Posterior cingulate gyrus (tissue), 11 donors: ENCODE measurements around the gene VSTM2B.

Experiments used
- DNase-seq, 10 donors: peaks; one replicate each; pipeline versions ENCODE4 v3.0.0 to v3.0.0-alpha.2; 2020 to 2021; ENCODE audit warnings: mixed read lengths in 3 of 10
- intact Hi-C: fragments of 100-400 bp; cut with DNase I; formaldehyde crosslinking; loops from one replicate; pipeline ENCODE4 v1.15.1; 2023

VSTM2B gene

GRCh38 chr19:29495091-29495490, 30.7 kb upstream of the VSTM2B start:
- peak in 2 of 10 donors; percentile 3 to 47 for DNase-seq
- intact Hi-C loops, result no loop called here

- intact Hi-C loops, result no loop called here
- peak in 3 of 10 donors; percentile 5 to 67 (median 10) for DNase-seq
Measured at GRCh38 chr19:29495901-29496441, 29.8 kb upstream of the VSTM2B start.

GRCh38 chr19:29497241-29497640, 28.6 kb upstream of the VSTM2B start:
- DNase-seq, result no peak

GRCh38 chr19:29497686-29498436, 27.9 kb upstream of the VSTM2B start:
- DNase-seq, result peak in 4 of 10 donors; percentile 2 to 79 (median 6)
- intact Hi-C loops, result no loop called here

More at GRCh38 chr19:29497241-29497640, 28.6 kb upstream of the VSTM2B start:
- intact Hi-C loops, result no loop called here

- peak in 4 of 10 donors; percentile 2 to 74 (median 37) for DNase-seq
Measured at GRCh38 chr19:29499261-29499920, 26.4 kb upstream of the VSTM2B start.

GRCh38 chr19:29499921-29500590, 25.7 kb upstream of the VSTM2B start:
- peak in 4 of 10 donors; percentile 28 to 88 (median 52) for DNase-seq
- intact Hi-C loops, result no loop called here

More at GRCh38 chr19:29499261-29499920, 26.4 kb upstream of the VSTM2B start:
- intact Hi-C loops, result no loop called here

GRCh38 chr19:29501816-29502580, 23.8 kb upstream of the VSTM2B start:
- peak in 3 of 10 donors; percentile 23 to 81 (median 64) for DNase-seq
- intact Hi-C loops, result no loop called here

- peak in 1 of 10 donors; percentile 9 for DNase-seq
- intact Hi-C loops, result no loop called here
Measured at GRCh38 chr19:29502581-29502850, 23.3 kb upstream of the VSTM2B start.

GRCh38 chr19:29503140-29503758, 22.5 kb upstream of the VSTM2B start:
- intact Hi-C loops, result no loop called here

GRCh38 chr19:29503785-29504184, 22.0 kb upstream of the VSTM2B start:
- peak in 4 of 10 donors; percentile 10 to 77 (median 22) for DNase-seq
- intact Hi-C loops, result no loop called here

More at GRCh38 chr19:29503140-29503758, 22.5 kb upstream of the VSTM2B start:
- peak in 4 of 10 donors; percentile 16 to 88 (median 39) for DNase-seq

GRCh38 chr19:29504454-29504853, 21.3 kb upstream of the VSTM2B start:
- peak in 4 of 10 donors; percentile 23 to 89 (median 60) for DNase-seq
- intact Hi-C loops, result no loop called here

- intact Hi-C loops, result no loop called here
- DNase-seq, result peak; percentile 80 to 99 (median 90)
Measured at GRCh38 chr19:29505097-29505824, 20.5 kb upstream of the VSTM2B start.

- peak in 3 of 10 donors; percentile 7 to 66 (median 38) for DNase-seq
- intact Hi-C loops, result no loop called here
Measured at GRCh38 chr19:29506619-29506911, 19.2 kb upstream of the VSTM2B start.

GRCh38 chr19:29507081-29507860, 18.5 kb upstream of the VSTM2B start:
- intact Hi-C loops, result no loop called here
- DNase-seq, result peak in 6 of 10 donors; percentile 0 to 76 (median 37)

- no peak for DNase-seq
- intact Hi-C loops, result no loop called here
Measured at GRCh38 chr19:29508181-29508580, 17.6 kb upstream of the VSTM2B start.

GRCh38 chr19:29509456-29509855, 16.3 kb upstream of the VSTM2B start:
- intact Hi-C loops, result no loop called here
- DNase-seq, result peak in 6 of 10 donors; percentile 0 to 75 (median 22)

GRCh38 chr19:29510701-29511265, 15.0 kb upstream of the VSTM2B start:
- DNase-seq, result peak in 6 of 10 donors; percentile 1 to 77 (median 30)
- intact Hi-C loops, result no loop called here

- intact Hi-C loops, result no loop called here
- DNase-seq, result no peak
Measured at GRCh38 chr19:29511768-29512167, 14.0 kb upstream of the VSTM2B start.
